Spinal cord (tissue), 10 donors: Measurements from ENCODE around the gene UTS2R. TPM values are rescaled to one million over a fixed set of nuclear protein-coding genes. Genes with fewer than 3 reads are reported as not detected.
"Not testable (repeated sequence)": the region's sequence is repeated elsewhere in the genome, so short reads cannot be mapped to it uniquely, and the experiment has no call there.

Experiments used
- DNase-seq, 6 donors: peaks; one replicate each; pipeline versions ENCODE4 v3.0.0 to v3.0.0-alpha.2; 2013 to 2015; ENCODE audit warnings: low spot score in 6 of 6, low read depth in 4 of 6
- H3K27ac ChIP-seq: one replicate; pipeline ENCODE4 v1.5.1; 2013; ENCODE audit warnings: low read depth, low read length, control low read depth
- H3K27me3 ChIP-seq: one replicate; pipeline ENCODE4 v1.6.1; 2013; ENCODE audit warnings: low read length; ENCODE audit not compliant: control insufficient read depth, insufficient read depth
- H3K36me3 ChIP-seq: one replicate; pipeline ENCODE4 v1.6.1; 2013; ENCODE audit warnings: low read length; ENCODE audit not compliant: control insufficient read depth, insufficient read depth
- H3K4me1 ChIP-seq: one replicate; pipeline ENCODE4 v1.6.1; 2013; ENCODE audit warnings: low read length; ENCODE audit not compliant: control insufficient read depth, insufficient read depth
- H3K4me3 ChIP-seq: one replicate; pipeline ENCODE4 v1.5.1; 2013; ENCODE audit warnings: low read depth, low read length, control low read depth
- H3K9me3 ChIP-seq: one replicate; pipeline ENCODE4 v1.6.1; 2013; ENCODE audit warnings: low read length; ENCODE audit not compliant: control insufficient read depth, insufficient read depth
- WGBS: methylation state at CpG from one replicate; pipeline ENCODE4 v1.1.5; 2013; ENCODE audit warnings: missing lambda C conversion rate; ENCODE audit not compliant: insufficient coverage; 5-methylcytosine and 5-hydroxymethylcytosine counted together
- polyA plus RNA-seq, 2 donors: library from polyadenylated mRNA; unstranded; fragments of 120-200 nt; gene quantifications; one replicate each; pipeline ENCODE4 v1.2.1, GENCODE V29; 2013; ENCODE audit not compliant: insufficient read length in 2 of 2
- total RNA-seq, 2 donors: library from RNA; depleted of rRNA in 1 of 2; stranded (reverse); fragments of 120-200 nt in 1 of 2; fragments of >200 nt in 1 of 2; gene quantifications; one replicate each; pipeline versions ENCODE4 v1.2.3 to v1.2.4, GENCODE V29; 2013 to 2014
- donor health status: healthy.

The UTS2R gene
- total and polyA plus RNA-seq, 4 donors, result 0.11 to 0.32 (median 0.19) TPM; not detected in 1

DNA sequence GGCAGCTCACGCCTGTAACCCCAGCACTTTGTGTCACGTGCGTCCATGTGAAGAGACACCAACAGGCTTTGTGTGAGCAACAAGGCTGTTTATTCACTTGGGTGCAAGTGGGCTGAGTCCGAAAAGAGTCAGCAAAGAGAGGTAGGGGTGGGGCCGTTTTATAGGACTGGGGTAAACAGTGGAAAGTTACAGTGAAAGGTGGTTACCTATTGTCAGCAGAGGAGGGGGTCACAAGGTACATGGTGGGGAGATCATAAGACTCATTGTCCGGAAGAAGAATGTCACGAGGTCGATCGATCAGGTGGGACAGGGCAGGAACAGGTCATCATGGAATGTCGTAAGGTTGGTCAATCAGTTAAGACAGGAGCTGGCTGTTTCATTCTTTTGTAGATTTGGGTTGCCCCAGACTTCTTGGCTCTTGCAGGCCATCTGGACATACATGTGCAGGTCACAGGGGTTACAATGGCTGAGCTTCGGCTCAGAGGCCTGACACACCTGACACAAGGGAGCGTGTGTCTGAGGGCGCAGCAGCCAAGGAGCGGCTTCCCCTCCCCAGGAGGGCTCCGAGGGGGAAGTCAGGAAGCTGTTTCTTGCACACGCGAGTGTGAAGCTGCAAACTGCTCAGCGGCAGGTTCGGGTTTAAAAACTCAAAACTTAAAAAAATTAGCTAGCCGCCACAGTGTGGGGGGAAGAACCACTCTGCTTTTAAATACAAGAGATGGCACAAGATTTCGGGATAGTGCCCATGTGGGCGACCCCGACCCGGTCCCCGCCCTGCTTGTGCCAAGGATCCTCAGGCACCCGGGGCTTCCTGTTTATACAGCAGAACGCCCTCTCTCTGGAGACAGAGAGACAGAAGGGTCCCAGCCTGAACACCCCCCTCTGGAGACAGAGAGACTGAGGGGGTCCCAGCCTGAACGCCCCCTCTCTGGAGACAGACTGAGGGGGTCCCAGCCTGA is 24.9 kb upstream of the UTS2R start:
- peaks cover 2% of the 10 kb centered on the region for H3K27me3 ChIP-seq
- H3K27ac ChIP-seq, result no peak overlapping the region
- no peaks in the 10 kb centered on the region for H3K9me3 ChIP-seq
- peaks cover 12% of the 10 kb centered on the region for H3K4me1 ChIP-seq
- 81% methylated on average over 22 of the region's 28 CpGs for WGBS
- no peaks in the 10 kb centered on the region for H3K36me3 ChIP-seq
- DNase-seq, result no peak
- H3K4me3 ChIP-seq, result no peak overlapping the region

DNA sequence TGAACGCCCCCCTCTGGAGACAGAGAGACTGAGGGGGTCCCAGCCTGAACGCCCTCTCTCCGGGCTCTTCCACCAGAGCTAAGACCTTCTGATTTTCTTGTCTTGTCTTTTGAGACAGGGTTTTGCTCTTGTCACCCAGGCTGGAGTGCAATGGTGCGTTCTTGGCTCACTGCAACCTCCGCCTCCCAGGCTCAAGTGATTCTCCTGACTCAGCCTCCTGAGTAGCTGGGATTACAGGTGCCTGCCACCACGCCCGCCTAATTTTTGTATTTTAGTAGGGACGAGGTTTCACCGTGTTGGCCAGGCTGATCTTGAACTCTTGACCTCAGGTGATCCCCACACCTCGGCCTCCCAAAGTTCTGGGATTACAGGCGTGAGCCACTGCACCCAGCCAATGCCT is 23.6 kb upstream of the UTS2R start:
- not testable (repeated sequence) for DNase-seq, H3K36me3 ChIP-seq, H3K27me3 ChIP-seq, H3K9me3 ChIP-seq, H3K27ac ChIP-seq, H3K4me3 ChIP-seq
- WGBS, result 86% methylated on average over 11 of the region's 11 CpGs
- H3K4me1 ChIP-seq, result peaks cover 21% of the 10 kb centered on the region

DNA sequence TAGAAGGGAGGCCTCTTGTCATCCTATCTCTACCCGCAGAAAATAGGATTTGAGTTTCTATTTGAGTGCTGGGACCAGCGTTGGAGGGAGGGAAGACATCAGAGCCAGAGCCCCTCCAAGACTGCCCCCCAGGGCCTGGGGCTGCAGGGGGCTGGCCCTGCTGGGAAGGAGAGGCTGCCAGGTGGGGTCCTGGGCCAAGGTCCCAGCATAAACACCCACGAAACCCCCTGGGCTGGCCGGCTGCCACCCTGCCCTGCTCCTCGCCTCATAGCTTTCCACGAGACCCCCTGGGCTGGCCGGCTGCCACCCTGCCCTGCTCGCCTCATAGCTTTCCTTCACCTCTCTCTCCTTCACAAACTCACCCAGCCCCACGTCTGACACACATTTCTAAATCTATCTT is 23.1 kb upstream of the UTS2R start:
- Histone ChIP-seq H3K4me3 (no peak overlapping the region), H3K27ac (peak overlapping the region; percentile 36), H3K9me3 (no peaks in the 10 kb centered on the region), H3K36me3 (no peaks in the 10 kb centered on the region), H3K4me1 (peaks cover 21% of the 10 kb centered on the region), H3K27me3 (no peaks in the 10 kb centered on the region)
- WGBS, result 48% methylated on average over 8 of the region's 9 CpGs
- no peak for DNase-seq

DNA sequence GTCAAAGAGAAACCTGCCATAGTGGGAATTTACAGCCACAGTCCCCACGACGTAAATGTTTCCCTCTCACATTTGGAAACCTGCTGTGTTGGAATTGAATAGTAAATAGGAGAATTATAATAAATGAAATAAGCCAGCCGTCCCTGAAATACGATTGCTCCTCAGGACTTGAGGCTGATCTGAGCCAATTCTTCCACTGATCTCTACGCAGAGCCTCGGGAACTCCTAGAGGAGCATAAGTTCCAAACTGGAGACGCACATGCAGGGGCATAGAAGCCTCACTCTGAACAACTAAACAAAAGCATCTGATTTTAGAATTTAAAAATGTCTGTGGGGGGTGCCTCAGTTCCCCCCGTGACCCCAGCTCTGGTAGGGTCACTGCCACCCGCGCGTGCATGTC is 22.7 kb upstream of the UTS2R start:
- H3K27ac ChIP-seq, result peak overlapping the region; percentile 81
- WGBS, result 32% methylated on average over 4 of the region's 11 CpGs
- H3K27me3 ChIP-seq, result no peaks in the 10 kb centered on the region
- H3K36me3 ChIP-seq, result no peaks in the 10 kb centered on the region
- H3K9me3 ChIP-seq, result no peaks in the 10 kb centered on the region
- no peak overlapping the region for H3K4me3 ChIP-seq
- H3K4me1 ChIP-seq, result peaks cover 21% of the 10 kb centered on the region
- DNase-seq, result peak in 1 of 6 donors; percentile 60

DNA sequence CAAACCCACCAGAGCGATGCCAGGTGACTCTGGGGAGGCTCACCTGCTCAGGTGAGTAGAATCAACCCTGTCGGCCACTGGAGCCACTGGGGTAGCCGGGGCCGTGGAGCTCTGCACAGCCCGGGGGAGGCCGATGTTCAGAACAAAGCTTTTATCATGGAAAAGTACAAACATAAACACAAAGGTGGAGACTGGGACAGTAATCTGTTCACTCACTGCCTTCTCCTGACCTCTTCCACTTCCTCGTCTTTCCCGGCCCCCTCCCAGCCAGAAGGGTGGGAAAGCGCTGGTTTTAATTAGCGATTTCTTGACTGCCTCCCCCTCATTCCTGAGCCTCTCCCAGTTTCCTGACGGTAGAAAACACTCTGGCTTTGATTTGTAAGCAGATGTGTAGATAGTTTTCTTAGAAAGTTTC is 22.3 kb upstream of the UTS2R start:
- H3K4me1 ChIP-seq, result peaks cover 21% of the 10 kb centered on the region
- WGBS, result 55% methylated on average over 6 of the region's 11 CpGs

DNA sequence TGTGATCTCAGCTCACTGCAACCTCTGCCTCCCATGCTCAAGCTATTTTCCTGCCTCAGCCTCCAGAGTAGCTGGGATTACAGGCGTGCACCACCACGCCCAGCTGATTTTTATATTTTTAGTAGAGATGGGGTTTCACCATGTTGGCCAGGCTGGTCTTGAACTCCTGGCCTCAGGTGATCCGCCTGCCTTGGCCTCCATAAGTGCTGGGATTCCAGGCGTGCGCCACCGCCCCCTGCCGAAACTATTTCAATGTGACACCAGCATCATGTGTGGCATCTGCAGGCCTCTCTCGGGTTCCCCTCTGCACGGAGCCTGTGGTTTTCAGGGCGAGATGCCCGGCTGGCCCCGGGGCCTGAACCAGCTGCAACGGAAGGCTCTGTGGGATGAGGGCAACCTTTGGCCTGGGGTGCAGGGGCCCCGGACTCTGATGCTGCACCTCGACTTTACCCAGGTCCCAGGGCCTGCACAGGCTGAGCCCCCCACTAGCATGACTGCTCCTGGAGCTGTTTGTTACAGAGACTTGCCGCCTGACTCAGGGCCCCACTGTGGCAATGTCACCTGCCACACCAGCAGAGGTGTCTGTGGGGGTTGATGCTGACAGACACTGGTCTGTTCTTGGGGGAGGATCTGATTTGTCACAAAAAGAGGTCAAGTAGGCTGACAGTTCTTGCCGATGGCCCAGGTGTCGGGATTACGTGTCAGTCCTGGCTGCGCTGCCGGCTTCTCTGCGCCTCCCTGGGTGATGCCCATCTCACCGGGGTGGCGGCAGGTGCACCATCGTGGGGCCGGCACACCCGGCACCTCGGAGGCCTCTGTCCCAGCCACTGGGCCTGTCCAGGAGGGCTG is 21.2 kb upstream of the UTS2R start:
- peaks cover 21% of the 10 kb centered on the region for H3K4me1 ChIP-seq
- 91% methylated on average over 26 of the region's 28 CpGs for WGBS
- H3K36me3 ChIP-seq, result no peaks in the 10 kb centered on the region
- no peak overlapping the region for H3K4me3 ChIP-seq
- no peak overlapping the region for H3K27ac ChIP-seq
- no peak for DNase-seq
- no peaks in the 10 kb centered on the region for H3K27me3 ChIP-seq
- H3K9me3 ChIP-seq, result no peaks in the 10 kb centered on the region

More for the DNA sequence above, 22.3 kb upstream of the UTS2R start:
- no peaks in the 10 kb centered on the region for H3K27me3 ChIP-seq
- H3K9me3 ChIP-seq, result no peaks in the 10 kb centered on the region
- H3K27ac ChIP-seq, result peak overlapping the region; percentile 81
- no peak overlapping the region for H3K4me3 ChIP-seq
- no peak for DNase-seq
- no peaks in the 10 kb centered on the region for H3K36me3 ChIP-seq

- Histone ChIP-seq H3K27me3 (peaks cover 2% of the 10 kb centered on the region), H3K36me3 (no peaks in the 10 kb centered on the region), H3K9me3 (no peaks in the 10 kb centered on the region), H3K27ac (no peak overlapping the region), H3K4me1 (peaks cover 21% of the 10 kb centered on the region), H3K4me3 (no peak overlapping the region)
- DNase-seq, result no peak
- 70% methylated on average over 20 of the region's 21 CpGs for WGBS
These were observed 20.3 kb upstream of the UTS2R start for GRCh38 chr17:82351254-82351712.

GRCh38 chr17:82351713-82352488 is 19.7 kb upstream of the UTS2R start:
- Histone ChIP-seq H3K4me3 (no peak overlapping the region), H3K27me3 (peaks cover 2% of the 10 kb centered on the region), H3K4me1 (peaks cover 25% of the 10 kb centered on the region), H3K9me3 (no peaks in the 10 kb centered on the region), H3K27ac (no peak overlapping the region), H3K36me3 (no peaks in the 10 kb centered on the region)
- 41% methylated on average over 26 of the region's 26 CpGs for WGBS
- DNase-seq, result peak; percentile 59 to 95 (median 78)

DNA sequence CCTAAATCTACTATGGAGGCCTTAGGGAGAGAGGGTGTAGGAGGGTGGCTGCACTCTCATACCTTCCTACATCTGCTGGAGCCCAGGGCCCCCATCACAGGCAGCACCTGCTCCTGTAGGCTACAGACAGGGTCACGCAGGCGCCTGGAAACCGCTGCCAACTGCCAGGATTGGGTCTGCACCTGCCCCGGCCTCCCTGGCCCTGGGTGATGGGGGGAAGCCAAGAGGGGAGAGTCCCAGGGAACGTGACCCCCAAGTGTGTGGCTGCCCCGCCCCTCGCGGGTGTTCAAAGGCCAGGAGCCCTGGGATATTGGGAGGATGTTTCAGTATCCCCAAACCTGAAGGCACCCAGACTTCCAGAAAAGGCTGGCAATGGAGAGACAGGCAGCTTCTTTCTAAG is 18.1 kb upstream of the UTS2R start:
- no peak overlapping the region for H3K4me3 ChIP-seq
- no peaks in the 10 kb centered on the region for H3K36me3 ChIP-seq
- no peaks in the 10 kb centered on the region for H3K9me3 ChIP-seq
- no peak overlapping the region for H3K27ac ChIP-seq
- peaks cover 30% of the 10 kb centered on the region for H3K4me1 ChIP-seq
- peaks cover 2% of the 10 kb centered on the region for H3K27me3 ChIP-seq
- DNase-seq, result no peak
- 92% methylated on average over 7 of the region's 8 CpGs for WGBS
